Measurements from ENCODE around the gene HOXD9.

HOXD9 gene

GRCh38 chr2:176085861-176086771 lies 36.4 kb upstream of the HOXD9 start:
- no peak for DNase-seq (ENCODE audit: low read depth in 2 of 2)

GRCh38 chr2:176087330-176088047 lies 35.0 kb upstream of the HOXD9 start:
- DNase-seq (ENCODE audit: low read depth in 2 of 2): no peak

- no peak for DNase-seq (ENCODE audit: low read depth in 2 of 2)
These were observed 34.2 kb upstream of the HOXD9 start for GRCh38 chr2:176088048-176088936.

- no peak for DNase-seq (ENCODE audit: low read depth in 2 of 2)
These were observed 33.3 kb upstream of the HOXD9 start for GRCh38 chr2:176088937-176089842.

- DNase-seq (ENCODE audit: low read depth in 2 of 2): no peak
These were observed 32.6 kb upstream of the HOXD9 start for GRCh38 chr2:176089843-176090395.

GRCh38 chr2:176090862-176091261 lies 31.7 kb upstream of the HOXD9 start:
- DNase-seq (ENCODE audit: low read depth in 2 of 2): no peak

GRCh38 chr2:176091329-176092258 lies 30.9 kb upstream of the HOXD9 start:
- no peak for DNase-seq (ENCODE audit: low read depth in 2 of 2)

GRCh38 chr2:176092270-176093144 lies 30.0 kb upstream of the HOXD9 start, which contains the start of gene HOXD13:
Gene HOXD13, plus strand, starts transcription at chr2:176092721. Its CDS starts 170 bp downstream, at chr2:176092891.
- DNase-seq (ENCODE audit: low read depth in 2 of 2): no peak

GRCh38 chr2:176093145-176093897 lies 29.2 kb upstream of the HOXD9 start:
- no peak for DNase-seq (ENCODE audit: low read depth in 2 of 2)

GRCh38 chr2:176093898-176094249 lies 28.6 kb upstream of the HOXD9 start:
- DNase-seq (ENCODE audit: low read depth in 2 of 2): no peak

GRCh38 chr2:176094349-176094748 lies 28.2 kb upstream of the HOXD9 start:
- DNase-seq (ENCODE audit: low read depth in 2 of 2): no peak

- DNase-seq (ENCODE audit: low read depth in 2 of 2): no peak
These were observed 27.1 kb upstream of the HOXD9 start for GRCh38 chr2:176095421-176095820.

GRCh38 chr2:176096243-176096985 lies 26.1 kb upstream of the HOXD9 start:
- DNase-seq (ENCODE audit: low read depth in 2 of 2): no peak

GRCh38 chr2:176096986-176097819 lies 25.3 kb upstream of the HOXD9 start:
- no peak for DNase-seq (ENCODE audit: low read depth in 2 of 2)

GRCh38 chr2:176097820-176098365 lies 24.6 kb upstream of the HOXD9 start:
- DNase-seq (ENCODE audit: low read depth in 2 of 2): no peak

All from activated CD8-positive, alpha-beta memory T cell treated with anti-CD3 and anti-CD28 coated beads for 4 hours (primary cell).